GM18951 (cell line): ENCODE measurements around the gene SH3PXD2B.
"Not testable (repeated sequence)": the region's sequence is repeated elsewhere in the genome, so short reads cannot be mapped to it uniquely, and the experiment has no call there.

Experiments
- POLR2A ChIP-seq: IDR thresholded peaks from 4 replicates; pipeline ENCODE4 v1.6.1; 2011; ENCODE audit warnings: mild to moderate bottlenecking; ENCODE audit not compliant: insufficient read length, insufficient read depth; ENCODE audit errors: extremely low read depth
- in situ Hi-C: fragments of 300-500 bp; cut with MboI; formaldehyde crosslinking; loops from one replicate; pipeline ENCODE4 v1.12.0; 2022; ENCODE audit warnings: low sequenced_read_pairs, mixed read lengths, inconsistent platforms; ENCODE audit not compliant: unreplicated experiment

Gene SH3PXD2B

DNA sequence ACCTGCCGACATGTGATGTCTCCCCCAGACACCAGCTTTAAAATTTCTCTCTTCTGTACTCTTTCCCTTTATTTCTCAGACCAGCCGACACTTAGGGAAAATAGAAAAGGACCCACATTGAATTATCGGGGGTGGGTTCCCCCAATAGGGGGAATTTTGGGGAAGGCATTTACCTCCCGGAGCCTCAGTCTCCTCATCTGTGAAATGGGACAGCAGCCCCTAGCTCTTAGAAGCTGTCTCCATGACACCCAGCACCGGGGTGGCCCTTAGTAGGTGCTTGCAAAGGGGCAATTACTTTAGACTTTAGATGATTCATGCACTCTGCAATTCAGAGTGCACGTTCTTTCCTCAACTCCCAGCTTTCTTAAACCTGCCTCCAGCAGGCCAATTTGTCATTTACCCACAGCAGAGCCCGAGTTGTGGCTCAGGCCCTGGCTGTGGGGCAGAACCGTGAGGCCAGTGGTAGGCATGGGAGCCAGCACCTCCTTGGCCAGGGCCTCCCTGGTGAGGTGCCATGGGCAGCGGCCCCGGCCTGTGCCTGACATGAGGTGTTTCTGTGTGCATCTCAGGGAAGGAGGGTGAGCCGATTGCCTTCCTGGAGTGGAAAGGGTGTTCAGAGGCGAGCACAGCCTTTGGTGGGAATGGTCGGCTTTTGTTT lies 51.7 kb downstream of the SH3PXD2B start:
- in situ Hi-C loops: no loop called here
- TF ChIP-seq POLR2A: no peak

DNA sequence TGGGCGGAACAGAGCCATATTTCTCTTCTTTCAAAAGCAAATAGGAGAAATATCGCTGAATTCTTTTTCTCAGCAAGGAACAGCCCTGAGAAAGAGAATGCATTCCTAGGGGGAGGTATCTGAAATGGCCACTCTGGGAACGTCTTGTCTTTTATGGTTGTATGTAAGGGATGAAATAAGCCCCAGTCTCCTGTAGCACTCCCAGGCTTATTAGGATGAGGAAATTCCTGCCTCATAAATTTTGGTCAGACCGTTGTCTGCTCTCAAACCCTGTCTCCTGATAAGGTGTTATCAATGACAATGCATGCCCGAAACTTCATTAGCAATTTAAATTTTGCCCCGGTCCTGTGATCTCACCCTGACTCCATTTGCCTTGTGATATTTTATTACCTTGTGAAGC lies 52.3 kb downstream of the SH3PXD2B start:
- in situ Hi-C loops: not testable (repeated sequence)

DNA sequence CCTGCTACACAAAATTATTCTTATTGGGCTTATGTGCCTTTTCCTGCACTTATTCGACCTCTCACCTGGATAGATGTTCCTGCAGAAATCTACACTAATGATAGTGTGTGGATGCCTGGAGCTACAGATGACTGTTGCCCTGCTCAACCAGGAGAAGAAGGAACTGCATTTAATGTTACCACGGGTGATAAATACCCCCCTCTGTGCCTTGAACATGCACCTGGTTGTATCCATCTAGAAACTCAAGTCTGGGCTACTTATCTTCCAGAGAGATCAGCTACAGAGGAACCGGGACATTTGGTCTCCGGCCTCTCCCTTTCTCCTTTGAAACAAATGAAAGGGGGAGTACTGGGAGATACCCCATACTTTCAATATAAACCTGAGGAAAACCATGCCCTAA lies 54.5 kb downstream of the SH3PXD2B start:
- no peak for TF ChIP-seq POLR2A
- in situ Hi-C loops: no loop called here

DNA sequence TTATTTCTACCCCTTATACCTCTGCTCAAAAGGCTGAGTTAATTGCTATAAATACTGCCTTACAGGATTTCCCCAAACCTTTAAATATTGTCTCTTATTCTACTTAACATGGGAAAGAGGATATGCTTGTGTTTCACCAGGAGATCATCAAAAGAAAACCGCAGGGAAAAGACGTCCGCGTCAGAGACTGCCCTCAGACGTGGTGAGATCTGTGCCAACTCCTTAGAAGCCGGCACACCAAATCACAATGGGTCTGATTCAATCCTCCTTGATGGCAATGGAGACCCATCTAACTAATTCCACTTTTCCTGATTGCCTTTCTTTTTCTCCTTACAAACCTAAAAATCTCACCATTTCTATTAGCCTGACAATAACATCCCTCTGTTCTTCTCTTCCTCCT lies 55.0 kb downstream of the SH3PXD2B start:
- no peak for TF ChIP-seq POLR2A
- in situ Hi-C loops: no loop called here

DNA sequence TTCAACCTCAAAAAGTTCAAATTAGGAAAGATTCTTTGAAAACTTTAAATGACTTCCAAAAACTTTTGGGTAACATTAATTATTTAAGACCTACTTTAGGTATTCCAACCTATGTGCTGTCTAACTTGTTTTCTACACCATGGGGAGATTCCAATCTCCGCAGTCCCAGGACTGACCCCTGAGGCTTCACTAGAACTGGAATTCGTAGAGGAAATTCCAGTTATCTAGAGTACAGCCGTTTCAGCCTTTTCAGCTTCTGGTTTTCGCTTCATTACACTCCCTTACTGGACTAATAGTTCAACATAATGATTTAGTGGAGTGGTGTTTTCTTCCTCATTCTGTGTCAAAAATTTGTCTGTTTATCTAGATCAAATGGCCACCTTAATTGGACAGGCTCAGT lies 55.7 kb downstream of the SH3PXD2B start:
- in situ Hi-C loops: not testable (repeated sequence)

DNA sequence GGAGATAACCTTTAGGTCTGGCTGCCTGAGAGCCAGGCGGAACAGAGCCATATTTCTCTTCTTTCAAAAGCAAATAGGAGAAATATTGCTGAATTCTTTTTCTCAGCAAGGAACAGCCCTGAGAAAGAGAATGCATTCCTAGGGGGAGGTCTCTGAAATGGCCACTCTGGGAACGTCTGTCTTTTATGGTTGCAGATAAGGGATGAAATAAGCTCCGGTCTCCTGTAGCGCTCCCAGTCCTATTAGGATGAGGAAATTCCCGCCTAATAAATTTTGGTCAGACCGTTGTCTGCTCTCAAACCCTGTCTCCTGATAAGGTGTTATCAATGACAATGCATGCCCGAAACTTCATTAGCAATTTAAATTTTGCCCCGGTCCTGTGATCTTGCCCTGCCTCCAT lies 57.3 kb downstream of the SH3PXD2B start:
- in situ Hi-C loops: not testable (repeated sequence)

DNA sequence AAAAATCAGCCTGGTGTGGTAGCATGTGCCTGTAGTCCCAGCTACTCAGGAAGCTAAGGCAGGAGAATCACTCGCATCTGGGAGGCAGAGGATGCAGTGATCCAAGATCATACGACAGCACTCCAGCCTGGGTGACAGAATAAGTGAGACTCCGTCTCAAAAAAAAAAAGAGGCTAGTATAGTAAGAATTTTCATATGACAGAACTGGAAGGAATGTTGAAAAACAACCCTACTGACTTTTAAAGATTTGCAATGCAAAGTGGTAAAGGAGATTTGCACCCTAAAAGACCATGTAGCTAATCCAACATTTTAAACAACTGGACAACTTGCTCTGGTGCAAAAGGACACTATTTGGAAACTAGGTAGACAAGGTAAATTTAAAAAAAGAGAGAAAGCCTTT lies 58.1 kb downstream of the SH3PXD2B start:
- no peak for TF ChIP-seq POLR2A
- in situ Hi-C loops: no loop called here

DNA sequence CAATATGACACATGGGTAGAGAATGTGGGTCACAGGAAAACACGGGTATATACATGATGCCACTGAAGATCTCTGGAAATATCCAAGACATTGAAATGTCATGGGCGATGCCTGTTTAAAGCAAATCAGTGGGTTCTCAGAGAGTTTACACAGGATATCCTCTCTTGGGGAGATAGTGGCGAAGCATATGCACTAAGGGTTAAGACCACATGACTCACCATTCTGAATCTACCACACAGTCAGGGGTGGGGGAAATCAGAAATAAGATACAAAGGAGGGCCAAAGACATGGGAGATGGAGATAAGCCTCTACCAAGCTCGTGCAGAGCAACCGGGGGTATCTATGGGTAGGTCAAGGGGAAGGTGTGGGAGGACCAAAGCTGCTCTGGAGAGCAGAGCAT lies 58.8 kb downstream of the SH3PXD2B start:
- TF ChIP-seq POLR2A: no peak
- in situ Hi-C loops: no loop called here

DNA sequence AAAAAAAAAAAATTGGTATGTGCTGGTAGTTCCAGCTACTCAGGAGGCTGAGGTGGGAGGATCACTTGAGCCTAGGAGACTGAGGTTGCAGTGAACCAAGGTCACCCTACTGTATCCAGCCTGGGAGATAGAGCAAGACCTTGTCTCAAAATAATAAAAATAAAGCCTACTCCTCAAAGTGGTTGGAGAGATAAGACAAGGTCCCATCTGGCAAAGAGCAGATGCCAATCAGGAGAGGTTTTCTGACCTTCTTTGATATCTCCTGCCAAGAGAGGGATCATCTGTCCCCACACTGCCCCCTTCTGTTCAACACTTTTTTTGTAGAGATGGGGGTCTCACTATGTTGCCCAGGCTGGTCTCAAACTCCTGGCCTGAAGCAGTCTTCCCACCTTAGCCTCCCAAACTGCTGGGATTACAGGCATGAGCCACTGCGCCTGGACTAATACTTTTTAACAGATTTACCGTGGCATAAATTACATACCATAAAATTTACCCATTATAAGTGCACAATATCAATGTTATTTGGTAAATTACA lies 64.7 kb downstream of the SH3PXD2B start:
- TF ChIP-seq POLR2A: no peak
- in situ Hi-C loops: no loop called here

DNA sequence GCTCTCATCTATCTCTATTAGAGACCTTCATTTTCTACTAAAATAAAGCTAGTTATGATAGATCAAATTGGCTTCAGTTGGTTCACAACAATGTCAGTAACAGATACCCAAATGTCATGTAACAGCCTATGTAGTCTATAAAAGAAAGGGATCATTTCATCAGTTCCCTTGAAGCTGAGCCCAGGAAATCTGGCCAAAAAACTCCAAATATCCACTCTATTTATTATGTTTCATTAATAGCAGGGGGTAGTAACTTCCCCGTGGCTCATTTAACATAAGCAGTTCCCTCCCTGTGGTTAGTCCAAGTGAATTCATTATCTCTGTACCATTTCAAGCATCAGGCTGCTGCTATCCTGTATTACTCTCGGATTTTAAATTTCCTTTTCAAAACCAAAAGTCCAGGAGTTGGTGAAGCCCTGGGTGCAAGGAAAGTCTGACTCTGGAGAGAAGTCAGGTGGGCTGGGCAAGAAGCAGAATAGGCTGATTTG lies 66.0 kb downstream of the SH3PXD2B start:
- no peak for TF ChIP-seq POLR2A
- in situ Hi-C loops: no loop called here

DNA sequence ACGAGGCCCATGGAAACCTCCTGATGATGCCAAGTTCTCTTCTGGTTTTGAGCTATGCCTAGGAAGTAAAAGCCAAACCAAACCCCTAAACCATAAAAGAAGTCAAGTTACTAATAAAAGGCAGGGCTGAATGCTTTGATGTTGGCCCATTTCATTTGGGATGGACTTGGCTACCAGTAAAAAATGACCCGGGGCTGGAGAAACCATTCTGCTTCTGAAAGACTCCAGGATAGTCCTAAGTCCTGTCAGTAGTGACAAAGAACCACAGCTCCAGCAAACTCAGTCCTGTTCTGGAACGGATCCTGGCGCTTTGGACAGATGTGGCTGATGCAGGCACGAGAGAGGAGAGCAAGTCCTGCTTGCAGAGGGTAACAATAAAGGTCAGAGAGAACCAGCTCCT lies 68.6 kb downstream of the SH3PXD2B start:
- no peak for TF ChIP-seq POLR2A
- in situ Hi-C loops: no loop called here

DNA sequence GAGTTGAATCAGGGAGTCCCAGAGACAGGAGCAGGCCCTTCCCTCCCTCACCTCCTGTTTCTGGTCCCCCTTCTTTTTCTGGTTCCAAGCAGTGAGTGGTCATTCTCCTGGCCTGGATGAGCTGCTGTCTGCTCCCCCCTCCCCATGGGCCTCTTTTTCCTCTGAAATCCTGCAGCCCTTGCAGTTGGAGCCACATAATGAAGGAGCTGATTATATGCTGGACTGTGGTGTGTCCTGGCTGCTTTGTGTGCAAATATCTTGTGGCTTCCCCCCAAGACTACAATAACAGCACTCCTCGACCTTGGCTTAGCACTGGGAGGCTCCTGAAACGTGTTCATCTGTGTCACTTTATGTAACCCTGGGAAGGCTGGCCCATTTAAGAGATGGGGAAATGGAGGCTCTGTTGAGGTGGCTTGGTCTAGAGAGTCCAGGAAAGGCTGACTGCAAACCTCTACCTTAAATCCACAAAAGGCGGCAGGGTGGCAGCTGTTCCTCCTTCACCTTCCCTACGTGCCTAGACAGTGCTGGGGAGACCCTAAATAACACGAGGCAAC lies 69.2 kb downstream of the SH3PXD2B start:
- in situ Hi-C loops: no loop called here
- TF ChIP-seq POLR2A: no peak

DNA sequence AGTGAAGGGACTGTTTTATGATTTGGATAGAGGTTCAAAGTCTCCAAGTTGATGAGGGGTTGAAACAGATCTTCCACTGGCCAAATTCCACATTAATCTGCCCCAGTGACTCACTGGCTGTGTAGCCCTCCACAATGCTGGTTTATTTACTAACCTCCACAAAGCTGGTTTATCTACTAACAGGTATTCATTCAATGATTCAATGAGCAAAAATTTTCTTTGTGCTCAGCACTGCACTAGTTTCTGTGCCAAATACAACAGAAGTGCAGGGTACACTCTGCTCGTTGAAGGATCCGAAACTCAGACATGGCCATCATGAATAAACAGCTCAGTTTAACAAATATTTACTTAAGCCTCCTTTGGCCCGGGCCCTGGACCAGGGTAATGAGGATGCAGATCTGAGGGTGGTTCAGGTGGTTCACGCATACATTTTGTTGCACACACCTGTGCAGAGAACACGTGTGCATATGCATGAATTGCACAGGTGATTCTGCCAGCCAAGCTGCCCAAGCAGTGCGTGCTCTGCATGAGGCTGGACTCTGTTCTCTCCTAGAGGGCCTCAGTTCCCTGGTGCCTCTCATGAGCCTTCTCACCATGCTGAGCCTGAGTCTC lies 71.0 kb downstream of the SH3PXD2B start:
- TF ChIP-seq POLR2A: no peak
- in situ Hi-C loops: no loop called here

DNA sequence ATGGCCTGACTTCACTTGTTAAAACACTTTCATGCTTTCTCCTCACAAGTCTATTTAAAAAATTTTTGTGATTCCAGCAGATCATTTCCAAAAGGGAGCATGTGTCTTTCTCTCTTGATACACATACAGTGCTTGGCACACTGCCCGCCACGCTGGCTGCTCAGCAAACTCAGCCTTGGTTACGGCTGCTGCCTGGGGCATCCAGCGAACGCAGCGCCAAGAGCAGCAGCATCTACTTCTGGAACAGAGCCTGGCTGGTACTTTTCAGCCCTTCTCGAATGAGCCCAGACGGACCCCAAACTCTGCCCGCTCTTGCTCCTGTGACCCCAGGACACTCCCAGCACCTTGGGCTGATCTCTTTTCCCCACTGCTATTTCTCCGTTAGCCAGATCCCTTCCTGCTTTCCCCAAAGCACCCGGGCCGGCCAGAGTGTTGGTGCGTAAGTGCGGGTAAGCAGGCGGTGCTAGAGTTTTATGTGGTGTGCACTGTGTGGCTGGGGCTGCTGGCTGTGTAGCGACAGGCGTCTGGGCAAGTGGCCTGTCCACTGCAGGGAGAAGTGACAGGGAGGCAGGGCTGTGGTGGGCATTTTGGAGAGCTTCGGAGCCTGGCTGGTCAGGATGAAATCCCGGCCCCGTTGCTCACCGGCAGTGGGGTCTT lies 73.2 kb downstream of the SH3PXD2B start:
- in situ Hi-C loops: no loop called here
- no peak for TF ChIP-seq POLR2A
